ENCODE results near the gene TAS2R16. TPM values are rescaled to one million over a fixed set of nuclear protein-coding genes. Genes with fewer than 3 reads are reported as not detected.
"Not testable (repeated sequence)": the region's sequence is repeated elsewhere in the genome, so short reads cannot be mapped to it uniquely, and the experiment has no call there.

The TAS2R16 gene
- total and polyA plus RNA-seq, 2 donors (not counting 3 experiments of a cell fraction or from before 2014, with no cell fraction given) = not detected

DNA sequence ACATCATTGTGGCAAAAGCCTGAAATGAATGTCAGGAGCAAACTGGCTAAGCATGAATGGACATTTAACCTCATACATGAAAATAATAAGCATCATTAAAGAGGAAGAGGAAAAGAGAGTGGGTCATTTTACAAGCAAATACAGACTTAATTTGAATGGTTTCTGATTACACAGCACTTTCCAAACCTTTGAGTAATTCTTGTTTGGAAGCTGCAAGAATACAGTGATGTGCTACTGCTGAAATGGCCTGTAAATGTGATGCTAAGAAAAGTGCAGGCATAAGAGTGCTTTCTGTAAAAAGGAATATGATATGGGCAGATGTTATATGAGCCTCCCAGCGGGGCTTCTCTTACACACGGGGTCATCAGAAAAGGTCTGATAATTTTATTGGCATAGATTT, 30.2 kb downstream of the TAS2R16 start:
- Histone ChIP-seq H4K20me1 (replicated peaks; ENCODE audit: control insufficient read depth, extremely low read depth, insufficient read depth, low read length) (no peaks in the 10 kb centered on the region), H3K36me3 (ENCODE audit: control insufficient read depth in 2 of 2, extremely low read depth in 1 of 2, insufficient read depth in 2 of 2, low read length in 2 of 2) (no peaks in the 10 kb centered on the region), H3K9ac (replicated peaks; ENCODE audit: extremely low read depth, insufficient read depth, low read length) (no peak overlapping the region), H3K9me1 (replicated peaks; ENCODE audit: control insufficient read depth, extremely low read depth, insufficient read depth, low read length) (no peaks in the 10 kb centered on the region), H3K27me3 (ENCODE audit: control insufficient read depth in 2 of 2, insufficient read depth in 2 of 2, low read length in 2 of 2) (no peaks in the 10 kb centered on the region), H3K4me1 (ENCODE audit: control insufficient read depth, extremely low read depth, insufficient read depth, low read length) (no peaks in the 10 kb centered on the region), H3K9me3 (replicated peaks; ENCODE audit: control insufficient read depth, insufficient read depth, low read length) (no peaks in the 10 kb centered on the region), H3K4me2 (ENCODE audit: insufficient read depth, low read length) (no peak overlapping the region), H3K4me3 (replicated peaks in 1 of 3; ENCODE audit: insufficient read depth in 1 of 3, low read depth in 1 of 3, low read length in 3 of 3) (no peak overlapping the region), H3K79me2 (ENCODE audit: control insufficient read depth, insufficient read depth, low read length) (no peaks in the 10 kb centered on the region), H2AFZ (ENCODE audit: low read depth, low read length) (no peak overlapping the region), H3K27ac (ENCODE audit: insufficient read depth, low read depth, low read length) (no peak overlapping the region)
- DNase-seq (ENCODE audit: low read depth, low spot score) (no peak), FAIRE-seq (no peak)
- ChIA-PET CTCF (no interaction called here), POLR2A (no interaction called here)
- intact Hi-C loops (cut with micrococcal nuclease) (no loop called here), dilution Hi-C loops (cut with MboI; ENCODE audit: extremely low pct_ligation_motif_present, low sequenced_read_pairs) (no loop called here)
- TF ChIP-seq GATA2 (IDR thresholded peaks at IDR 0.05; ENCODE audit: insufficient read depth, insufficient read length, low read depth, low read length) (no peak), FOS (IDR thresholded peaks at IDR 0.05; ENCODE audit: borderline replicate concordance, insufficient read depth, low read length) (no peak), EZH2 (IDR thresholded peaks at IDR 0.05; ENCODE audit: borderline replicate concordance, low read depth, low read length, severe bottlenecking) (no peak), MYC (IDR thresholded peaks at IDR 0.05; ENCODE audit: low read depth, low read length) (no peak), JUN (IDR thresholded peaks at IDR 0.05; ENCODE audit: borderline replicate concordance, insufficient read depth, insufficient read length, low read depth) (no peak), POLR2A (IDR thresholded peaks at IDR 0.05; ENCODE audit: low read depth, low read length) (no peak), POLR2AphosphoS5 (IDR thresholded peaks at IDR 0.05; ENCODE audit: insufficient read depth, low read depth, low read length) (no peak)
- TF ChIP-seq, protein P1, sequence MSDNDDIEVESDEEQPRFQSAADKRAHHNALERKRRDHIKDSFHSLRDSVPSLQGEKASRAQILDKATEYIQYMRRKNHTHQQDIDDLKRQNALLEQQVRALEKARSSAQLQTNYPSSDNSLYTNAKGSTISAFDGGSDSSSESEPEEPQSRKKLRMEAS (IDR thresholded peaks at IDR 0.05; ENCODE audit: insufficient read depth, insufficient read length) = no peak
- TF ChIP-seq, protein P2, sequence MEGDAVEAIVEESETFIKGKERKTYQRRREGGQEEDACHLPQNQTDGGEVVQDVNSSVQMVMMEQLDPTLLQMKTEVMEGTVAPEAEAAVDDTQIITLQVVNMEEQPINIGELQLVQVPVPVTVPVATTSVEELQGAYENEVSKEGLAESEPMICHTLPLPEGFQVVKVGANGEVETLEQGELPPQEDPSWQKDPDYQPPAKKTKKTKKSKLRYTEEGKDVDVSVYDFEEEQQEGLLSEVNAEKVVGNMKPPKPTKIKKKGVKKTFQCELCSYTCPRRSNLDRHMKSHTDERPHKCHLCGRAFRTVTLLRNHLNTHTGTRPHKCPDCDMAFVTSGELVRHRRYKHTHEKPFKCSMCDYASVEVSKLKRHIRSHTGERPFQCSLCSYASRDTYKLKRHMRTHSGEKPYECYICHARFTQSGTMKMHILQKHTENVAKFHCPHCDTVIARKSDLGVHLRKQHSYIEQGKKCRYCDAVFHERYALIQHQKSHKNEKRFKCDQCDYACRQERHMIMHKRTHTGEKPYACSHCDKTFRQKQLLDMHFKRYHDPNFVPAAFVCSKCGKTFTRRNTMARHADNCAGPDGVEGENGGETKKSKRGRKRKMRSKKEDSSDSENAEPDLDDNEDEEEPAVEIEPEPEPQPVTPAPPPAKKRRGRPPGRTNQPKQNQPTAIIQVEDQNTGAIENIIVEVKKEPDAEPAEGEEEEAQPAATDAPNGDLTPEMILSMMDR (IDR thresholded peaks at IDR 0.05; ENCODE audit: extremely low read depth in 1 of 2, insufficient read depth in 1 of 2, low read depth in 1 of 2, low read length in 2 of 2) = no peak
- no TSS peak for BruUV-seq (replicated peaks)

DNA sequence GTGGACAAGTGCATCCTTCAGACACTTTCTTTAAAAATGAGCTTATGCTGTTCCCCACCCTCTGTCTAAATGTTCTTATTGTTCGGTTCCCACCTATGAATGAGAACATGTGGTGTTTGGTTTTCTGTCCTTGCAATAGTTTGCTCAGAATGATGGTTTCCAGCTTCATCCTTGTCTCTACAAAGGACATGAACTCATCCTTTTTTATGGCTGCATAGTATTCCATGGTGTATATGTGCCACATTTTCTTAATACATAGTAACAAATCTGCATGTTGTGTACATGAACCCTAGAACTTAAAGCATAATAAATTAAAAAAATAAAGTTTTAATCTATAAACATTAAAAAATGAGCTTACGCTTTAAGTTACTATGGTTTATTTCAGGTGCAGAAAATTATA, 41.8 kb downstream of the TAS2R16 start:
- H2AFZ ChIP-seq (ENCODE audit: low read depth, low read length); DNase-seq (ENCODE audit: low read depth, low spot score); dilution Hi-C loops (cut with MboI; ENCODE audit: extremely low pct_ligation_motif_present, low sequenced_read_pairs); H3K4me3 ChIP-seq (replicated peaks in 1 of 3; ENCODE audit: insufficient read depth in 1 of 3, low read depth in 1 of 3, low read length in 3 of 3); H3K27ac ChIP-seq (ENCODE audit: insufficient read depth, low read depth, low read length); intact Hi-C loops (cut with micrococcal nuclease); FAIRE-seq; H3K9me1 ChIP-seq (replicated peaks; ENCODE audit: control insufficient read depth, extremely low read depth, insufficient read depth, low read length); H3K4me1 ChIP-seq (ENCODE audit: control insufficient read depth, extremely low read depth, insufficient read depth, low read length); POLR2A ChIA-PET; H3K4me2 ChIP-seq (ENCODE audit: insufficient read depth, low read length); H3K9ac ChIP-seq (replicated peaks; ENCODE audit: extremely low read depth, insufficient read depth, low read length); H3K79me2 ChIP-seq (ENCODE audit: control insufficient read depth, insufficient read depth, low read length); BruUV-seq (replicated peaks); H3K36me3 ChIP-seq (ENCODE audit: control insufficient read depth in 2 of 2, extremely low read depth in 1 of 2, insufficient read depth in 2 of 2, low read length in 2 of 2); CTCF ChIA-PET; H3K9me3 ChIP-seq (replicated peaks; ENCODE audit: control insufficient read depth, insufficient read depth, low read length); H3K27me3 ChIP-seq (ENCODE audit: control insufficient read depth in 2 of 2, insufficient read depth in 2 of 2, low read length in 2 of 2); H4K20me1 ChIP-seq (replicated peaks; ENCODE audit: control insufficient read depth, extremely low read depth, insufficient read depth, low read length): not testable (repeated sequence)
